T-helper 1 cell treated with Interleukin-12 subunit alpha and Interleukin-12 subunit beta and Interleukin-4 antibody, amounts not matched to agents 30 μg/mL and 1 μg/mL, for 36 hours (primary cell): ENCODE measurements around the gene CDCP1.

Experiments used
- H3K27ac Mint-ChIP-seq: one replicate; pipeline ENCODE4 v1.8.0; 2021; ENCODE audit warnings: mild to moderate bottlenecking, mixed read lengths
- H3K27me3 Mint-ChIP-seq: one replicate; pipeline ENCODE4 v1.8.0; 2021; ENCODE audit warnings: low read depth, mixed read lengths
- H3K36me3 Mint-ChIP-seq: one replicate; pipeline ENCODE4 v1.8.0; 2021; ENCODE audit warnings: low read depth, mixed read lengths
- H3K4me1 Mint-ChIP-seq: one replicate; pipeline ENCODE4 v1.8.0; 2021; ENCODE audit warnings: low read depth, mixed read lengths
- H3K4me3 Mint-ChIP-seq: one replicate; pipeline ENCODE4 v1.8.0; 2021; ENCODE audit warnings: mild to moderate bottlenecking, moderate library complexity, mixed read lengths
- H3K9me3 Mint-ChIP-seq: one replicate; pipeline ENCODE4 v1.8.0; 2021; ENCODE audit warnings: mixed read lengths

The CDCP1 gene

GRCh38 chr3:45145681-45146614 is at the start of gene CDCP1:
Gene CDCP1, minus strand, starts transcription at chr3:45146378. Its CDS starts 91 bp downstream, at chr3:45146287.
- Mint-ChIP-seq H3K36me3 (peaks cover 16% of the 10 kb centered on the region), H3K27me3 (peaks cover 77% of the 10 kb centered on the region), H3K4me3 (peak within 1 kb of the TSS; percentile 83), H3K9me3 (peaks cover 12% of the 10 kb centered on the region), H3K27ac (no peak within 1 kb of the TSS), H3K4me1 (peaks cover 8% of the 10 kb centered on the region)

GRCh38 chr3:45194791-45195190 is 48.6 kb upstream of the CDCP1 start:
- no peak overlapping the region for H3K27ac Mint-ChIP-seq
- no peaks in the 10 kb centered on the region for H3K9me3 Mint-ChIP-seq
- H3K4me1 Mint-ChIP-seq: peaks cover 3% of the 10 kb centered on the region
- peaks cover 42% of the 10 kb centered on the region for H3K27me3 Mint-ChIP-seq
- no peak overlapping the region for H3K4me3 Mint-ChIP-seq
- no peaks in the 10 kb centered on the region for H3K36me3 Mint-ChIP-seq

- Mint-ChIP-seq H3K36me3 (no peaks in the 10 kb centered on the region), H3K27me3 (peaks cover 32% of the 10 kb centered on the region), H3K4me1 (peaks cover 8% of the 10 kb centered on the region), H3K4me3 (no peak overlapping the region), H3K27ac (no peak overlapping the region), H3K9me3 (no peaks in the 10 kb centered on the region)
These were observed 45.8 kb upstream of the CDCP1 start for GRCh38 chr3:45191924-45192417.

- Mint-ChIP-seq H3K27ac (no peak overlapping the region), H3K9me3 (no peaks in the 10 kb centered on the region), H3K4me1 (peaks cover 8% of the 10 kb centered on the region), H3K36me3 (no peaks in the 10 kb centered on the region), H3K27me3 (peaks cover 28% of the 10 kb centered on the region), H3K4me3 (no peak overlapping the region)
These were observed 45.2 kb upstream of the CDCP1 start for GRCh38 chr3:45191424-45191823.

- no peak overlapping the region for H3K27ac Mint-ChIP-seq
- H3K27me3 Mint-ChIP-seq: peaks cover 16% of the 10 kb centered on the region
- no peaks in the 10 kb centered on the region for H3K9me3 Mint-ChIP-seq
- H3K4me3 Mint-ChIP-seq: no peak overlapping the region
- peaks cover 8% of the 10 kb centered on the region for H3K4me1 Mint-ChIP-seq
- H3K36me3 Mint-ChIP-seq: no peaks in the 10 kb centered on the region
These were observed 42.8 kb upstream of the CDCP1 start for GRCh38 chr3:45188719-45189659.

GRCh38 chr3:45187694-45188141 is 41.5 kb upstream of the CDCP1 start:
- H3K4me1 Mint-ChIP-seq: peaks cover 12% of the 10 kb centered on the region
- no peak overlapping the region for H3K4me3 Mint-ChIP-seq
- H3K27me3 Mint-ChIP-seq: peaks cover 12% of the 10 kb centered on the region

GRCh38 chr3:45186871-45187270 is 40.7 kb upstream of the CDCP1 start:
- H3K27me3 Mint-ChIP-seq: peaks cover 8% of the 10 kb centered on the region
- peaks cover 12% of the 10 kb centered on the region for H3K4me1 Mint-ChIP-seq
- no peaks in the 10 kb centered on the region for H3K36me3 Mint-ChIP-seq
- no peaks in the 10 kb centered on the region for H3K9me3 Mint-ChIP-seq
- H3K4me3 Mint-ChIP-seq: no peak overlapping the region
- no peak overlapping the region for H3K27ac Mint-ChIP-seq

More at GRCh38 chr3:45187694-45188141, 41.5 kb upstream of the CDCP1 start:
- no peaks in the 10 kb centered on the region for H3K9me3 Mint-ChIP-seq
- H3K36me3 Mint-ChIP-seq: no peaks in the 10 kb centered on the region
- no peak overlapping the region for H3K27ac Mint-ChIP-seq

GRCh38 chr3:45185461-45185860 is 39.3 kb upstream of the CDCP1 start:
- peaks cover 8% of the 10 kb centered on the region for H3K4me1 Mint-ChIP-seq

GRCh38 chr3:45185052-45185451 is 38.9 kb upstream of the CDCP1 start:
- no peaks in the 10 kb centered on the region for H3K9me3 Mint-ChIP-seq
- H3K27me3 Mint-ChIP-seq: peaks cover 16% of the 10 kb centered on the region
- peaks cover 8% of the 10 kb centered on the region for H3K4me1 Mint-ChIP-seq
- H3K27ac Mint-ChIP-seq: no peak overlapping the region
- no peak overlapping the region for H3K4me3 Mint-ChIP-seq
- H3K36me3 Mint-ChIP-seq: no peaks in the 10 kb centered on the region

More at GRCh38 chr3:45185461-45185860, 39.3 kb upstream of the CDCP1 start:
- Mint-ChIP-seq H3K27me3 (peaks cover 12% of the 10 kb centered on the region), H3K4me3 (no peak overlapping the region), H3K9me3 (no peaks in the 10 kb centered on the region), H3K27ac (no peak overlapping the region), H3K36me3 (no peaks in the 10 kb centered on the region)

GRCh38 chr3:45183872-45184262 is 37.7 kb upstream of the CDCP1 start:
- no peak overlapping the region for H3K27ac Mint-ChIP-seq
- no peak overlapping the region for H3K4me3 Mint-ChIP-seq
- H3K9me3 Mint-ChIP-seq: no peaks in the 10 kb centered on the region
- peaks cover 8% of the 10 kb centered on the region for H3K4me1 Mint-ChIP-seq
- no peaks in the 10 kb centered on the region for H3K36me3 Mint-ChIP-seq
- H3K27me3 Mint-ChIP-seq: peaks cover 25% of the 10 kb centered on the region

- H3K27ac Mint-ChIP-seq: no peak overlapping the region
- H3K4me1 Mint-ChIP-seq: peaks cover 3% of the 10 kb centered on the region
- H3K9me3 Mint-ChIP-seq: no peaks in the 10 kb centered on the region
- no peaks in the 10 kb centered on the region for H3K36me3 Mint-ChIP-seq
- no peak overlapping the region for H3K4me3 Mint-ChIP-seq
- peaks cover 25% of the 10 kb centered on the region for H3K27me3 Mint-ChIP-seq
These were observed 37.0 kb upstream of the CDCP1 start for GRCh38 chr3:45182915-45183871.

- Mint-ChIP-seq H3K4me1 (peaks cover 3% of the 10 kb centered on the region), H3K36me3 (no peaks in the 10 kb centered on the region), H3K27ac (no peak overlapping the region), H3K27me3 (peaks cover 29% of the 10 kb centered on the region), H3K9me3 (no peaks in the 10 kb centered on the region), H3K4me3 (no peak overlapping the region)
These were observed 35.3 kb upstream of the CDCP1 start for GRCh38 chr3:45181496-45181895.

GRCh38 chr3:45180899-45181298 is 34.7 kb upstream of the CDCP1 start:
- peaks cover 3% of the 10 kb centered on the region for H3K4me1 Mint-ChIP-seq
- no peak overlapping the region for H3K4me3 Mint-ChIP-seq
- peaks cover 27% of the 10 kb centered on the region for H3K27me3 Mint-ChIP-seq
- H3K9me3 Mint-ChIP-seq: no peaks in the 10 kb centered on the region
- H3K27ac Mint-ChIP-seq: no peak overlapping the region
- no peaks in the 10 kb centered on the region for H3K36me3 Mint-ChIP-seq
